MM.1S (cell line): ENCODE measurements around the gene ACTN4.

Experiments
- DNase-seq: peaks from one replicate; pipeline ENCODE4 v3.0.0-alpha.2; 2015
- H2AFZ ChIP-seq: fragments of 300-600 bp; sonication (generic); 2 replicates; pipeline ENCODE4 v1.6.0; 2016; ENCODE audit warnings: antibody characterized with exemption, low read length
- H3F3A ChIP-seq: fragments of 300-600 bp; sonication (generic); 2 replicates; pipeline ENCODE4 v1.6.1; 2016; ENCODE audit warnings: mild to moderate bottlenecking, antibody characterized with exemption, low read length, moderate library complexity, mixed read lengths; ENCODE audit not compliant: insufficient read depth
- H3K27ac ChIP-seq: fragments of 300-600 bp; sonication (generic); 2 replicates; pipeline ENCODE4 v1.5.1; 2016; ENCODE audit warnings: mild to moderate bottlenecking, low read length
- H3K27me3 ChIP-seq: fragments of 300-600 bp; sonication (generic); replicated peaks from 2 replicates; pipeline ENCODE4 v1.6.0; 2016; ENCODE audit warnings: low read length; ENCODE audit not compliant: insufficient read depth
- H3K36me3 ChIP-seq: fragments of 300-600 bp; sonication (generic); replicated peaks from 2 replicates; pipeline ENCODE4 v1.6.1; 2016; ENCODE audit warnings: mild to moderate bottlenecking, low read length, mixed read lengths; ENCODE audit not compliant: insufficient read depth
- H3K4me1 ChIP-seq: fragments of 300-600 bp; sonication (generic); 2 replicates; pipeline ENCODE4 v1.6.1; 2016; ENCODE audit warnings: low read length, mixed read lengths
- H3K4me2 ChIP-seq: fragments of 300-600 bp; sonication (generic); 2 replicates; pipeline ENCODE4 v1.6.0; 2016; ENCODE audit warnings: low read depth, low read length
- H3K4me3 ChIP-seq: fragments of 300-600 bp; sonication (generic); 2 replicates; pipeline ENCODE4 v1.5.1; 2016; ENCODE audit warnings: low read length, mixed read lengths
- H3K79me2 ChIP-seq: fragments of 300-600 bp; sonication (generic); 2 replicates; pipeline ENCODE4 v1.6.1; 2016; ENCODE audit warnings: mixed run types, low read length, mixed read lengths
- H3K9ac ChIP-seq: fragments of 300-600 bp; sonication (generic); 2 replicates; pipeline ENCODE4 v1.6.1; 2016; ENCODE audit warnings: low read length, mixed read lengths
- H3K9me2 ChIP-seq: fragments of 300-600 bp; sonication (generic); replicated peaks from 2 replicates; pipeline ENCODE4 v1.6.1; 2016; ENCODE audit warnings: mild to moderate bottlenecking, low read length, mixed read lengths; ENCODE audit not compliant: insufficient read depth
- H3K9me3 ChIP-seq: fragments of 300-600 bp; sonication (generic); replicated peaks from 2 replicates; pipeline ENCODE4 v1.6.1; 2016; ENCODE audit warnings: mild to moderate bottlenecking, low read length, mixed read lengths; ENCODE audit not compliant: insufficient read depth
- H4K20me1 ChIP-seq: fragments of 300-600 bp; sonication (generic); 2 replicates; pipeline ENCODE4 v1.6.1; 2016; ENCODE audit warnings: mild to moderate bottlenecking, low read length, moderate library complexity, mixed read lengths; ENCODE audit not compliant: insufficient read depth
- EZH2 ChIP-seq: fragments of 300-600 bp; sonication (generic); optimal IDR thresholded peaks from 2 replicates; pipeline ENCODE3; 2017; ENCODE audit warnings: low read depth, mild to moderate bottlenecking, antibody characterized with exemption, low read length, mixed read lengths
- EZH2phosphoT487 ChIP-seq: fragments of 300-600 bp; sonication (generic); IDR thresholded peaks from 2 replicates; pipeline ENCODE4 v1.6.1; 2018; ENCODE audit warnings: antibody characterized with exemption, low read length
- TF ChIP-seq, protein P1 (sequence below): fragments of 300-600 bp; sonication (generic); IDR thresholded peaks from 2 replicates; pipeline ENCODE4 v1.5.1; 2016; ENCODE audit warnings: antibody characterized with exemption, low read length, mixed read lengths

Gene ACTN4

DNA sequence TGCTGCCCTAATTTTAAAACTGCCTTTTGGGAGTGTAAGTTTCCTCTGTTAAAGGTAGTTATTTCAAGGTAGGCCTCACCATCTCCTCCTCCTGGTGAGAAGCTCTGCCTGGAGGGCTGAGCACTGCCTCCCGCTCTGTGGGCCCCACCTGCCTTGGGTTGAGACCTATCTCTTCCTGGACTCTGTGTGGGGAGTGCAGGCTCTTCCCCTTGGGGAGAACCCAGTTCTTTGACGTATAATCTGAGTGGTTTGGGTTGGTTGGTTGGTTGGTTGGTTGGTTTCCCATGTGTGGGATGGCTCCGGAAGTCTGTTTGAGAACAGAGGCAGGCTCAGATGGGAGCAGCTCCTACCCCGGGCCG lies 39.1 kb downstream of the ACTN4 start:
- peak overlapping the region; percentile 48 for H3K9ac ChIP-seq
- H4K20me1 ChIP-seq = no peaks in the 10 kb centered on the region
- H3K4me1 ChIP-seq = peaks cover 47% of the 10 kb centered on the region
- no peak overlapping the region for H3K4me3 ChIP-seq
- H3F3A ChIP-seq = peaks cover 40% of the 10 kb centered on the region
- peak overlapping the region; percentile 93 for H3K27ac ChIP-seq
- TF ChIP-seq EZH2 (no peak), EZH2phosphoT487 (no peak)
- TF ChIP-seq, protein P1, sequence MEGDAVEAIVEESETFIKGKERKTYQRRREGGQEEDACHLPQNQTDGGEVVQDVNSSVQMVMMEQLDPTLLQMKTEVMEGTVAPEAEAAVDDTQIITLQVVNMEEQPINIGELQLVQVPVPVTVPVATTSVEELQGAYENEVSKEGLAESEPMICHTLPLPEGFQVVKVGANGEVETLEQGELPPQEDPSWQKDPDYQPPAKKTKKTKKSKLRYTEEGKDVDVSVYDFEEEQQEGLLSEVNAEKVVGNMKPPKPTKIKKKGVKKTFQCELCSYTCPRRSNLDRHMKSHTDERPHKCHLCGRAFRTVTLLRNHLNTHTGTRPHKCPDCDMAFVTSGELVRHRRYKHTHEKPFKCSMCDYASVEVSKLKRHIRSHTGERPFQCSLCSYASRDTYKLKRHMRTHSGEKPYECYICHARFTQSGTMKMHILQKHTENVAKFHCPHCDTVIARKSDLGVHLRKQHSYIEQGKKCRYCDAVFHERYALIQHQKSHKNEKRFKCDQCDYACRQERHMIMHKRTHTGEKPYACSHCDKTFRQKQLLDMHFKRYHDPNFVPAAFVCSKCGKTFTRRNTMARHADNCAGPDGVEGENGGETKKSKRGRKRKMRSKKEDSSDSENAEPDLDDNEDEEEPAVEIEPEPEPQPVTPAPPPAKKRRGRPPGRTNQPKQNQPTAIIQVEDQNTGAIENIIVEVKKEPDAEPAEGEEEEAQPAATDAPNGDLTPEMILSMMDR = no peak
- DNase-seq = no peak
- no peaks in the 10 kb centered on the region for H3K9me3 ChIP-seq
- H3K27me3 ChIP-seq = no peaks in the 10 kb centered on the region
- no peak overlapping the region for H2AFZ ChIP-seq
- no peaks in the 10 kb centered on the region for H3K36me3 ChIP-seq
- H3K79me2 ChIP-seq = peaks cover 91% of the 10 kb centered on the region
- H3K9me2 ChIP-seq = no peaks in the 10 kb centered on the region
- H3K4me2 ChIP-seq = peak overlapping the region; percentile 60

DNA sequence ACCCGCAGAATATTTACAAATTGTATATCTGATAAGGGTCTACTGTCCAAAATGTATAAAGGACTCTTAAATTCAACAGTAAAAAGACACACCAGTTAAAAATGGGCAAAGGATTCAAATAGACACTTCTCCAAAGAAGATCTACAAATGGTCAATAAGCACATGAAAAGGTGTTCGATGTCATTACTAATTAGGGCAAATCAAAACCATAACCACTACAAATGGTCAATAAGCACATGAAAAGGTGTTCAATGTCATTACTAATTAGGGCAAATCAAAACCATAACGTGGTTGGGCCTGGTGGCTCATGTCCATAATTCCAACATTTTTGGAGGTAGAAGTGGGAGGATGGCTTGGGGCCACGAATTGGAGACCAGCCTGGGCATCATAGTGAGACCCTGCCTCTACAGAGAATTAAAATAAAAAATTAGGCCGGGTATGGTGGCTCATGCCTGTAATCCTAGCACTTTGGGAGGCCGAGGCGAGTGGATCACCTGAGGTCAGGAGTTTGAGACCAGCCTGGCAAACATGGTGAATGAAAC lies 40.5 kb downstream of the ACTN4 start:
- H3K36me3 ChIP-seq = no peaks in the 10 kb centered on the region

DNA sequence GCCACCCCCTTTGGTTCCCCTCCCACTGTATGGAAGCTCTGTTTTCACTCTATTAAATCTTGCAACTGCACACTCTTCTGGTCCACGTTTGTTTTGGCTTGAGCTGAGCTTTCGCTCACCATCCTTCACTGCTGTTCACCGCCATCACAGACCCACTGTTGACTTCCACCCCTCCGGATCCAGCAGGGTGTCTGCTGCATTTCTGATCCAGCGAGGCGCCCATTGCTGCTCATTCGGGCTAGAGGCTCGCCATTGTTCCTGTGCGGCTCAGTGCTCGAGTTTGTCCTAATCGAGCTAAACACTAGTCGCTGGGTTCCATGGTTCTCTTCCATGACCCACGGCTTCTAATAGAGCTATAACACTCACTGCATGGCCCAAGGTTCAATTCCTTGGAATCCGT lies 42.7 kb downstream of the ACTN4 start:
- Histone ChIP-seq H3K4me3 (no peak overlapping the region), H3K4me1 (peaks cover 39% of the 10 kb centered on the region), H3K9me2 (no peaks in the 10 kb centered on the region), H3K36me3 (no peaks in the 10 kb centered on the region), H2AFZ (no peak overlapping the region), H3K79me2 (peaks cover 92% of the 10 kb centered on the region), H3K27ac (no peak overlapping the region), H3K9me3 (no peaks in the 10 kb centered on the region), H3F3A (peaks cover 15% of the 10 kb centered on the region), H3K9ac (no peak overlapping the region), H3K27me3 (no peaks in the 10 kb centered on the region), H3K4me2 (no peak overlapping the region), H4K20me1 (no peaks in the 10 kb centered on the region)
- no peak for TF ChIP-seq EZH2
- TF ChIP-seq, protein P1 = no peak
- TF ChIP-seq EZH2phosphoT487 = no peak
- DNase-seq = no peak

More for the DNA sequence above, 40.5 kb downstream of the ACTN4 start:
- no peaks in the 10 kb centered on the region for H3K9me3 ChIP-seq
- no peaks in the 10 kb centered on the region for H3K27me3 ChIP-seq
- no peak overlapping the region for H3K27ac ChIP-seq
- H3K9ac ChIP-seq = no peak overlapping the region
- no peak overlapping the region for H3K4me3 ChIP-seq
- peaks cover 33% of the 10 kb centered on the region for H3F3A ChIP-seq
- DNase-seq = no peak
- TF ChIP-seq EZH2 = no peak
- no peak for TF ChIP-seq EZH2phosphoT487
- TF ChIP-seq, protein P1 = no peak
- H3K79me2 ChIP-seq = peaks cover 91% of the 10 kb centered on the region
- H3K4me2 ChIP-seq = no peak overlapping the region
- no peaks in the 10 kb centered on the region for H4K20me1 ChIP-seq
- H2AFZ ChIP-seq = no peak overlapping the region
- peaks cover 43% of the 10 kb centered on the region for H3K4me1 ChIP-seq
- no peaks in the 10 kb centered on the region for H3K9me2 ChIP-seq
